Measurements from ENCODE around the gene PARP15.

- TF ChIP-seq, protein P1, sequence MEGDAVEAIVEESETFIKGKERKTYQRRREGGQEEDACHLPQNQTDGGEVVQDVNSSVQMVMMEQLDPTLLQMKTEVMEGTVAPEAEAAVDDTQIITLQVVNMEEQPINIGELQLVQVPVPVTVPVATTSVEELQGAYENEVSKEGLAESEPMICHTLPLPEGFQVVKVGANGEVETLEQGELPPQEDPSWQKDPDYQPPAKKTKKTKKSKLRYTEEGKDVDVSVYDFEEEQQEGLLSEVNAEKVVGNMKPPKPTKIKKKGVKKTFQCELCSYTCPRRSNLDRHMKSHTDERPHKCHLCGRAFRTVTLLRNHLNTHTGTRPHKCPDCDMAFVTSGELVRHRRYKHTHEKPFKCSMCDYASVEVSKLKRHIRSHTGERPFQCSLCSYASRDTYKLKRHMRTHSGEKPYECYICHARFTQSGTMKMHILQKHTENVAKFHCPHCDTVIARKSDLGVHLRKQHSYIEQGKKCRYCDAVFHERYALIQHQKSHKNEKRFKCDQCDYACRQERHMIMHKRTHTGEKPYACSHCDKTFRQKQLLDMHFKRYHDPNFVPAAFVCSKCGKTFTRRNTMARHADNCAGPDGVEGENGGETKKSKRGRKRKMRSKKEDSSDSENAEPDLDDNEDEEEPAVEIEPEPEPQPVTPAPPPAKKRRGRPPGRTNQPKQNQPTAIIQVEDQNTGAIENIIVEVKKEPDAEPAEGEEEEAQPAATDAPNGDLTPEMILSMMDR (IDR thresholded peaks at IDR 0.05; ENCODE audit: poor library complexity): no peak
- TF ChIP-seq EZH2phosphoT487 (IDR thresholded peaks at IDR 0.05; ENCODE audit: low read depth, severe bottlenecking, unreplicated experiment): no peak
Observed at GRCh38 chr3:122681974-122682409, 104.5 kb downstream of the PARP15 start.
